ENCODE data around the gene BMF.

GRCh38 chr15:40059821-40060220 is 48.9 kb downstream of the BMF start:
- TF ChIP-seq POLR2A (IDR thresholded peaks at IDR 0.05) (no peak), CTCF (IDR thresholded peaks at IDR 0.05) (no peak)

All from body of pancreas (tissue), 4 donors.